Upper lobe of left lung (tissue), 6 donors: Measurements from ENCODE around the gene ERG. TPM values are rescaled to one million over a fixed set of nuclear protein-coding genes. Genes with fewer than 3 reads are reported as not detected.

Experiments used
- ATAC-seq, 2 donors: fragments of 200-7000 bp; cut with Tn5 transposase; one replicate each; pipeline ENCODE4 v1.9.1; 2022; ENCODE audit warnings: mild to moderate bottlenecking in 2 of 2, moderate library complexity in 2 of 2; ENCODE audit not compliant: low FRiP score in 2 of 2
- DNase-seq, 2 donors: peaks; one replicate each; pipeline ENCODE4 v3.0.0-alpha.2; 2019 to 2020
- H3K27ac ChIP-seq, 4 donors: fragments of 200-600 bp; sonication (generic); one replicate each; pipeline ENCODE4 v1.5.1; 2016 to 2019
- H3K27me3 ChIP-seq, 4 donors: fragments of 200-600 bp; sonication (generic); one replicate each; pipeline ENCODE4 v1.5.1; 2017 to 2019
- H3K36me3 ChIP-seq, 4 donors: fragments of 200-600 bp; sonication (generic); one replicate each; pipeline ENCODE4 v1.5.1; 2016 to 2019
- H3K4me1 ChIP-seq, 4 donors: fragments of 200-600 bp; sonication (generic); one replicate each; pipeline ENCODE4 v1.5.1; 2018 to 2019
- H3K4me3 ChIP-seq, 4 donors: fragments of 200-600 bp; sonication (generic); one replicate each; pipeline ENCODE4 v1.5.1; 2017 to 2019; ENCODE audit warnings: mild to moderate bottlenecking in 2 of 4, moderate library complexity in 1 of 4
- H3K9me3 ChIP-seq, 4 donors: fragments of 200-600 bp; sonication (generic); one replicate each; pipeline ENCODE4 v1.5.1; 2018 to 2019
- EP300 ChIP-seq, 4 donors: sonication (generic); formaldehyde crosslinking; IDR thresholded peaks; one replicate each; pipeline ENCODE4 v1.5.1; 2017; ENCODE audit warnings: antibody characterized with exemption in 4 of 4, control low read depth in 2 of 4
- POLR2A ChIP-seq, 4 donors: fragments of 450-650 bp; IDR thresholded peaks; one replicate each; pipeline ENCODE4 v1.5.1; 2016 to 2017; ENCODE audit warnings: antibody characterized with exemption in 4 of 4, mild to moderate bottlenecking in 2 of 4
- POLR2AphosphoS5 ChIP-seq, 2 donors: sonication (generic); formaldehyde crosslinking; IDR thresholded peaks; one replicate each; pipeline ENCODE4 v1.5.1; 2017; ENCODE audit warnings: antibody characterized with exemption in 2 of 2
- WGBS, 2 donors: methylation state at CpG; one replicate each; pipeline ENCODE4 v1.1.5; 2017 to 2018; 5-methylcytosine and 5-hydroxymethylcytosine counted together
- total RNA-seq, 6 donors: library from RNA; depleted of rRNA in 4 of 6; stranded (reverse); fragments of >200 nt in 4 of 6; gene quantifications; one replicate each; pipeline versions ENCODE4 v1.1.0 to v1.2.1, GENCODE V29; 2016 to 2021
- TF ChIP-seq, protein P1 (sequence below), 6 experiments: fragments of 450-650 bp in 4 of 6; fragments of 200-600 bp in 2 of 6; sonication (generic) in 2 of 6; IDR thresholded peaks; one replicate each; pipeline ENCODE4 v1.5.1; 2016 to 2019; ENCODE audit warnings: antibody characterized with exemption in 6 of 6
- donor health status: DM: no; HTN: no; CAD: no; lungs with moderate emphysema.
- donor health status: DM: no; HTN: yes; CAD: no; lungs with severe emphysema.

The ERG gene
- total RNA-seq, 6 donors from 2014 or later, result 14.7 to 38.9 (median 18.1) TPM

- 34 to 41% methylated on average over 2 of the region's 2 CpGs for WGBS, 2 donors
- ATAC-seq (no peak), DNase-seq (no peak)
- TF ChIP-seq, protein P1, sequence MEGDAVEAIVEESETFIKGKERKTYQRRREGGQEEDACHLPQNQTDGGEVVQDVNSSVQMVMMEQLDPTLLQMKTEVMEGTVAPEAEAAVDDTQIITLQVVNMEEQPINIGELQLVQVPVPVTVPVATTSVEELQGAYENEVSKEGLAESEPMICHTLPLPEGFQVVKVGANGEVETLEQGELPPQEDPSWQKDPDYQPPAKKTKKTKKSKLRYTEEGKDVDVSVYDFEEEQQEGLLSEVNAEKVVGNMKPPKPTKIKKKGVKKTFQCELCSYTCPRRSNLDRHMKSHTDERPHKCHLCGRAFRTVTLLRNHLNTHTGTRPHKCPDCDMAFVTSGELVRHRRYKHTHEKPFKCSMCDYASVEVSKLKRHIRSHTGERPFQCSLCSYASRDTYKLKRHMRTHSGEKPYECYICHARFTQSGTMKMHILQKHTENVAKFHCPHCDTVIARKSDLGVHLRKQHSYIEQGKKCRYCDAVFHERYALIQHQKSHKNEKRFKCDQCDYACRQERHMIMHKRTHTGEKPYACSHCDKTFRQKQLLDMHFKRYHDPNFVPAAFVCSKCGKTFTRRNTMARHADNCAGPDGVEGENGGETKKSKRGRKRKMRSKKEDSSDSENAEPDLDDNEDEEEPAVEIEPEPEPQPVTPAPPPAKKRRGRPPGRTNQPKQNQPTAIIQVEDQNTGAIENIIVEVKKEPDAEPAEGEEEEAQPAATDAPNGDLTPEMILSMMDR (IDR thresholded peaks at IDR 0.05), result no peak
- TF ChIP-seq POLR2AphosphoS5 (IDR thresholded peaks at IDR 0.05) (no peak), POLR2A (IDR thresholded peaks at IDR 0.05) (no peak), EP300 (IDR thresholded peaks at IDR 0.05) (no peak)
- H3K4me3 ChIP-seq, result peak overlapping the region; percentile 10 to 45 (median 29)
- H3K36me3 ChIP-seq, result no peaks in the 10 kb centered on the region
- no peaks in the 10 kb centered on the region for H3K9me3 ChIP-seq
- peaks cover 8 to 36% (median 18%) of the 10 kb centered on the region in 4 donors for H3K4me1 ChIP-seq
- H3K27ac ChIP-seq, result peak overlapping the region; percentile 71 to 81 (median 76)
- H3K27me3 ChIP-seq, result no peaks in the 10 kb centered on the region
Observed at GRCh38 chr21:38504066-38504465, 5.8 kb upstream of the ERG start.

DNA sequence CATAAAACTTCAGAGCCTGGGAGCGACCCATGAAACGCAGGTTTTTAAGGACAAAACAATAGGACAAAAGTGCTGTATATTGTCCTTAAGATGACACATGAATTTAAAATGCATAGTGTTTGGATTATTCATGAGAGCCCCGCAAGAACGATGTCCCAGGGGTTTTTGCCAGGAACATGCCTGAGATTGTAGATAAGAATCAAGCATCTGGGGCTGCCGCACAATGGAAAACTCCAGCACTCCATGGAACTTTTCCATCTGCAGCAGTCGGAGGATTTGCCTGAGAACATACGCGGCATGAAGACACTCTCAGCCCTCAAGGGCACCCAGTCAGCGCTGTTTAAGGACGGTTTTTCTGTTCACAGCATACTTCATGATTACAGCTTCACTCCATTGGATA is 5.3 kb upstream of the ERG start:
- TF ChIP-seq, protein P1 (IDR thresholded peaks at IDR 0.05), result no peak
- TF ChIP-seq EP300 (IDR thresholded peaks at IDR 0.05) (peak in 1 of 4 donors; percentile 70), POLR2AphosphoS5 (IDR thresholded peaks at IDR 0.05) (peak; percentile 39 to 56), POLR2A (IDR thresholded peaks at IDR 0.05) (peak in 1 of 4 donors; percentile 40)
- DNase-seq (no peak), ATAC-seq (no peak)
- Histone ChIP-seq H3K4me3 (peak overlapping the region in 3 of 4 donors; percentile 27 to 45 (median 31)), H3K27ac (peak overlapping the region; percentile 71 to 81 (median 76)), H3K4me1 (peaks cover 8 to 38% (median 20%) of the 10 kb centered on the region in 4 donors), H3K9me3 (no peaks in the 10 kb centered on the region), H3K36me3 (no peaks in the 10 kb centered on the region), H3K27me3 (no peaks in the 10 kb centered on the region)
- 39 to 45% methylated on average over 9 to 10 of the region's 10 CpGs for WGBS, 2 donors

DNA sequence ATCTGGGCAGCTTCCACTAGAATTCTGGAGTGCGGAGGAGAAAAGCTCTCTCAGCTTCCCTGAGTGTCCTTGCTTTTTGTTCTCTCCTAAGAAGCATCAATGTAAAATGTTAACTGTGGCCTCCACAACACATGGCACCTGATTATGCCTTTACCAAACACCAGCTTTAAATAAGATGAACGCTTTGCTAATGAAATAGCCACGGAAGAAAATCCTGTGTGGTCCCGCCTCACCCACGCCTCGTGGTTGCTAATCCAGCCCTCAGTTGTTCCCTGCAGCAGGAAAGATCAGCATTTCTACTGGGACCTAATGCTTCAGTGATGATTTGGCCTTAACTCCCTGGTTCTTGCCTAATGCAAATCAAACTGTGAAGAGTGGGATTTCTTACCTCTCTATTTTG is 1.8 kb upstream of the ERG start:
- Histone ChIP-seq H3K27ac (peak overlapping the region; percentile 28 to 86 (median 73)), H3K4me1 (peaks cover 0 to 26% (median 6%) of the 10 kb centered on the region in 4 donors), H3K4me3 (no peak overlapping the region), H3K27me3 (no peaks in the 10 kb centered on the region), H3K36me3 (no peaks in the 10 kb centered on the region), H3K9me3 (no peaks in the 10 kb centered on the region)
- 63% methylated on average over 6 of the region's 6 CpGs for WGBS, 2 donors
- ATAC-seq (no peak), DNase-seq (no peak)
- no peak for TF ChIP-seq POLR2A (IDR thresholded peaks at IDR 0.05)
- no peak for TF ChIP-seq EP300 (IDR thresholded peaks at IDR 0.05)
- no peak for TF ChIP-seq POLR2AphosphoS5 (IDR thresholded peaks at IDR 0.05)
- TF ChIP-seq, protein P1 (IDR thresholded peaks at IDR 0.05), result no peak

DNA sequence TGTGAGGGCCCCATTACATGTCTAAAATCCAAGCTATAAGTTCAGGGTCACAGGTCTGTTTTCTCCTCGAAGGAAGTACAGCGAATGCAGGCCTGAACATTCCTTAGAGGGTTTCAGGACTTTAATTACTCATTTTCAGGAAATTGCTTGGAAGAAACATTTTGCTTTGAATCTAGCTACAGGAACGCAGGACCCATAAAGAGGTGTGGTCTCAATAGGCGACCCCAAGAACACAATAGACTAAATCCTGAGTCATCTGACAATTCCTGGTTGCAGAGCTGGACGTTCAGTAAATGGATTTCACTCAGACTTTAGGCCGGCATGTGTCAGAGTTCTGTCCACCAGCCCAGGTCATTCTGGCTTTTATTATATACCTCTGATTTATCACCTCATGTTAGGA is 1.0 kb upstream of the ERG start:
- no peaks in the 10 kb centered on the region for H3K9me3 ChIP-seq
- no peaks in the 10 kb centered on the region for H3K27me3 ChIP-seq
- 40 to 42% methylated on average over 6 of the region's 6 CpGs for WGBS, 2 donors
- ATAC-seq, result no peak
- no peaks in the 10 kb centered on the region for H3K36me3 ChIP-seq
- no peak for DNase-seq
- peak overlapping the region; percentile 28 to 86 (median 78) for H3K27ac ChIP-seq
- peaks cover 0 to 26% (median 9%) of the 10 kb centered on the region in 4 donors for H3K4me1 ChIP-seq
- TF ChIP-seq EP300 (IDR thresholded peaks at IDR 0.05) (peak in 2 of 4 donors; percentile 25 to 42), POLR2A (IDR thresholded peaks at IDR 0.05) (no peak), POLR2AphosphoS5 (IDR thresholded peaks at IDR 0.05) (peak in 1 of 2 donors; percentile 52)
- TF ChIP-seq, protein P1 (IDR thresholded peaks at IDR 0.05), result no peak
- H3K4me3 ChIP-seq, result peak overlapping the region in 1 of 4 donors; percentile 50

DNA sequence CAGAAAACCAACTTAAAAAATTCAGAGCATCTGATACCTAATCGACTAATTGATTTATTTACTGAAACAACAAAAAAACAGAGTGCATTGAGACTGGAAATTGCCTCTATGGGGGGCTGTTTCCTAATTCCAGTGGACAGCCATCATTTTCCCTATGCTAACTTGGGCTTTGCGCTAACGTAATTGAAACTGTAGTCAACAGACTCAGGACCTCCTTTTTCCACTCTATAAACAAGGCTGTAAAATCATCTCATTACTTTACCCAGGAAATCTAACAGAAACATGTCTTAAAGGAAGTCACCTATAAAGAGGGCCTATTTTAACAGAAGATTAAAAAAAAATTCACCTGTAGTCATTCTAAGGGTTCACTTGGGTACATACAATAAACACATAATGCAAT is 2.1 kb downstream of the ERG start:
- no peak for ATAC-seq
- WGBS, 2 donors, result 40 to 49% methylated on average over 3 of the region's 3 CpGs

More for the DNA sequence above, 2.1 kb downstream of the ERG start:
- peak overlapping the region in 3 of 4 donors; percentile 45 to 50 (median 49) for H3K4me3 ChIP-seq
- H3K4me1 ChIP-seq, result peaks cover 4 to 18% (median 14%) of the 10 kb centered on the region in 4 donors
- no peak for DNase-seq
- H3K27me3 ChIP-seq, result no peaks in the 10 kb centered on the region
- H3K9me3 ChIP-seq, result no peaks in the 10 kb centered on the region
- H3K27ac ChIP-seq, result peak overlapping the region; percentile 75 to 86 (median 80)
- no peaks in the 10 kb centered on the region for H3K36me3 ChIP-seq
- TF ChIP-seq, protein P1 (IDR thresholded peaks at IDR 0.05), result no peak
- TF ChIP-seq EP300 (IDR thresholded peaks at IDR 0.05) (no peak), POLR2AphosphoS5 (IDR thresholded peaks at IDR 0.05) (no peak), POLR2A (IDR thresholded peaks at IDR 0.05) (no peak)
